Neural progenitor cell (in vitro differentiated cells): ENCODE measurements around the gene ADRB1. TPM values are rescaled to one million over a fixed set of nuclear protein-coding genes. Genes with fewer than 3 reads are reported as not detected.

Source experiments
- DNase-seq: peaks from one replicate; pipeline ENCODE4 v3.0.0-alpha.2; 2016; ENCODE audit warnings: low spot score
- H2AFZ ChIP-seq: fragments of 200-600 bp; sonication (generic); replicated peaks from 2 replicates; pipeline ENCODE4 v1.6.1; 2016; ENCODE audit warnings: antibody characterized with exemption
- H3F3A ChIP-seq: fragments of 200-600 bp; sonication (generic); 2 replicates; pipeline ENCODE4 v1.6.1; 2016; ENCODE audit warnings: antibody characterized with exemption, low read depth
- H3K27ac ChIP-seq: fragments of 200-600 bp; sonication (generic); 2 replicates; pipeline ENCODE4 v1.5.1; 2016; ENCODE audit warnings: mild to moderate bottlenecking
- H3K27me3 ChIP-seq: fragments of 200-600 bp; sonication (generic); 2 replicates; pipeline ENCODE4 v1.6.1; 2016; ENCODE audit warnings: mild to moderate bottlenecking, moderate library complexity
- H3K36me3 ChIP-seq: fragments of 200-600 bp; sonication (generic); 2 replicates; pipeline ENCODE4 v1.5.1; 2016
- H3K4me1 ChIP-seq: fragments of 200-600 bp; sonication (generic); 2 replicates; pipeline ENCODE4 v1.6.1; 2016; ENCODE audit warnings: mixed run types
- H3K4me2 ChIP-seq: fragments of 200-600 bp; sonication (generic); 2 replicates; pipeline ENCODE4 v1.6.1; 2016
- H3K4me3 ChIP-seq: fragments of 200-600 bp; sonication (generic); 2 replicates; pipeline ENCODE4 v1.5.1; 2016
- H3K79me2 ChIP-seq: fragments of 200-600 bp; sonication (generic); 2 replicates; pipeline ENCODE4 v1.6.1; 2016; ENCODE audit warnings: low read depth
- H3K9ac ChIP-seq: fragments of 200-600 bp; sonication (generic); 2 replicates; pipeline ENCODE4 v1.6.1; 2016
- H3K9me3 ChIP-seq: fragments of 200-600 bp; sonication (generic); 2 replicates; pipeline ENCODE4 v1.5.1; 2016; ENCODE audit warnings: low read depth
- H4K20me1 ChIP-seq: fragments of 200-600 bp; sonication (generic); 2 replicates; pipeline ENCODE4 v1.6.1; 2016; ENCODE audit warnings: low read depth
- H3K27ac Mint-ChIP-seq: 3 replicates; pipeline ENCODE4 v1.8.0; 2021; ENCODE audit warnings: mixed read lengths
- H3K27me3 Mint-ChIP-seq: 2 replicates; pipeline ENCODE4 v1.8.0; 2022; ENCODE audit warnings: low read depth, mild to moderate bottlenecking, inconsistent platforms, moderate library complexity, mixed read lengths; ENCODE audit not compliant: insufficient read depth
- H3K36me3 Mint-ChIP-seq: 3 replicates; pipeline ENCODE4 v1.8.0; 2021; ENCODE audit warnings: mixed read lengths
- H3K4me1 Mint-ChIP-seq: 3 replicates; pipeline ENCODE4 v1.8.0; 2021; ENCODE audit warnings: mixed read lengths
- H3K4me3 Mint-ChIP-seq: 3 replicates; pipeline ENCODE4 v1.8.0; 2021; ENCODE audit warnings: mild to moderate bottlenecking, moderate library complexity, mixed read lengths
- H3K9me3 Mint-ChIP-seq: 3 replicates; pipeline ENCODE4 v1.8.0; 2020; ENCODE audit warnings: mixed read lengths
- EZH2 ChIP-seq: fragments of 200-600 bp; sonication (generic); IDR thresholded peaks from 2 replicates; pipeline ENCODE4 v1.6.1; 2017; ENCODE audit warnings: antibody characterized with exemption, mild to moderate bottlenecking, moderate library complexity
- EZH2phosphoT487 ChIP-seq: fragments of 200-600 bp; sonication (generic); IDR thresholded peaks from 2 replicates; pipeline ENCODE4 v1.6.1; 2017; ENCODE audit warnings: antibody characterized with exemption
- total RNA-seq: library from RNA; depleted of rRNA; stranded (reverse); fragments of >200 nt; gene quantifications from 2 replicates; pipeline ENCODE4 v1.2.3, GENCODE V29; 2015; ENCODE audit warnings: low replicate concordance
- TF ChIP-seq, protein P1 (sequence below): fragments of 200-600 bp; sonication (generic); IDR thresholded peaks from 2 replicates; pipeline ENCODE4 v1.5.1; 2017; ENCODE audit warnings: antibody characterized with exemption, mild to moderate bottlenecking

Gene ADRB1
- total RNA-seq, 1 donor from 2014 or later: not detected

DNA sequence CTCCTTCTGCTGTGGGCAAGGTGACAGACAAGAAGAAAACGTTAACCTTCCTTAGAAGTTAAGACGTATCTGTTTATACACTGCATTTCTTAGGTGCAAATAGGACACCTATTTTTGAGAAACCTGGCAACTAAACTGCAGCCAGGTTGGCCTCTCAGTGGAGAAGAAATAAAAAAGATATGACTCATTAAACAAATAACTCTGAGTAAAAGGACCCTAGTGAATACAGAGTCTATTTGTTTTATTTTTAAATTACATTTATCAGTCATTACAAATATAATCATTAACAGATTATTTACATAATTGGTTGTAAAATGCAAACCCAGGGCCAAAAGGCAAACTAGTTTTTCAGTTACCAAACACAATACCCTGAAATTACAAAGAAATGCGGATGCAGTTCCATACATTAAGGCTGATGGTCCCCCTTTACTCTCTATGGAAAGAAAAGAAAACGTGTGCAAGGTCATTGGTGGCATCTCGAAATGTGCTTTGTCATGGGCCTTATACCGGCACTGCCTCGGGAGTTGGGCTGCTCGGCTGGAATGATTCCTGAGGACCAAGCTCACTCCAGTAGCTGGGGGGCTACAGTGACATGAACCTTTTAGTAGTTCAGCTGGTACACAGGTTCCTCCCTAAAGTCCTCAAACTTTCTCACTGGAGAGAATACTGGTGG, 38.4 kb downstream of the ADRB1 start:
- Histone ChIP-seq H3K4me3 (no peak overlapping the region), H2AFZ (no peak overlapping the region), H3K9me3 (no peaks in the 10 kb centered on the region), H3K4me1 (no peaks in the 10 kb centered on the region), H3K4me2 (no peak overlapping the region), H3K27ac (no peak overlapping the region), H3F3A (peaks cover 4% of the 10 kb centered on the region), H3K27me3 (no peaks in the 10 kb centered on the region), H3K36me3 (no peaks in the 10 kb centered on the region), H3K79me2 (no peaks in the 10 kb centered on the region), H3K9ac (no peak overlapping the region), H4K20me1 (no peaks in the 10 kb centered on the region)
- no peak for DNase-seq
- Mint-ChIP-seq H3K27me3 (peaks cover 10% of the 10 kb centered on the region), H3K9me3 (peaks cover 6% of the 10 kb centered on the region), H3K4me1 (peaks cover 11% of the 10 kb centered on the region), H3K27ac (no peak overlapping the region), H3K4me3 (no peak overlapping the region), H3K36me3 (no peaks in the 10 kb centered on the region)
- TF ChIP-seq EZH2phosphoT487: no peak
- no peak for TF ChIP-seq EZH2

DNA sequence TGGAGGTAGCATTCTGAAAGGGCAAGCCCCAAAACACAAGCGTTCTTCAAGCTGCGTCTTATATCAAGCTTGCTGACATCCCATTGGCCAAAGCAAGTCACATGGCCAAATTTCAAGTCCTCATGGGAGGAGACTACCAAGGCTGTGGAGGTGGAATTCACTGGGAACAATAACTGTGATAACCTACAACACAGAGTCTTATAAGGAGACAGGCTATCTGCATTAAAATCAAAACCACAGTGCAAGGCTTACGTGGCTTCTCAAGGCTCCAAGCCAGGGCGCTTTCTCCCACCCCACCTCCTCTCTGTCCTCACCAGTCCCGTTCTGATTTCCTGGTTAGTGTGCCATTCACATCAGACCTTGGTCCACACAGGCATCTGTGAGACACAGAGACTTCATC, 39.4 kb downstream of the ADRB1 start:
- H3K4me1 Mint-ChIP-seq: peaks cover 10% of the 10 kb centered on the region
- H3F3A ChIP-seq: peaks cover 4% of the 10 kb centered on the region
- H3K36me3 Mint-ChIP-seq: no peaks in the 10 kb centered on the region
- no peak for DNase-seq
- peaks cover 10% of the 10 kb centered on the region for H3K27me3 Mint-ChIP-seq
- no peaks in the 10 kb centered on the region for H3K36me3 ChIP-seq
- no peaks in the 10 kb centered on the region for H3K9me3 ChIP-seq
- H3K4me1 ChIP-seq: no peaks in the 10 kb centered on the region
- H3K27ac ChIP-seq: no peak overlapping the region
- H3K4me3 ChIP-seq: no peak overlapping the region
- no peaks in the 10 kb centered on the region for H3K79me2 ChIP-seq
- H3K9me3 Mint-ChIP-seq: peaks cover 5% of the 10 kb centered on the region
- no peak overlapping the region for H3K27ac Mint-ChIP-seq
- no peaks in the 10 kb centered on the region for H4K20me1 ChIP-seq
- TF ChIP-seq, protein P1, sequence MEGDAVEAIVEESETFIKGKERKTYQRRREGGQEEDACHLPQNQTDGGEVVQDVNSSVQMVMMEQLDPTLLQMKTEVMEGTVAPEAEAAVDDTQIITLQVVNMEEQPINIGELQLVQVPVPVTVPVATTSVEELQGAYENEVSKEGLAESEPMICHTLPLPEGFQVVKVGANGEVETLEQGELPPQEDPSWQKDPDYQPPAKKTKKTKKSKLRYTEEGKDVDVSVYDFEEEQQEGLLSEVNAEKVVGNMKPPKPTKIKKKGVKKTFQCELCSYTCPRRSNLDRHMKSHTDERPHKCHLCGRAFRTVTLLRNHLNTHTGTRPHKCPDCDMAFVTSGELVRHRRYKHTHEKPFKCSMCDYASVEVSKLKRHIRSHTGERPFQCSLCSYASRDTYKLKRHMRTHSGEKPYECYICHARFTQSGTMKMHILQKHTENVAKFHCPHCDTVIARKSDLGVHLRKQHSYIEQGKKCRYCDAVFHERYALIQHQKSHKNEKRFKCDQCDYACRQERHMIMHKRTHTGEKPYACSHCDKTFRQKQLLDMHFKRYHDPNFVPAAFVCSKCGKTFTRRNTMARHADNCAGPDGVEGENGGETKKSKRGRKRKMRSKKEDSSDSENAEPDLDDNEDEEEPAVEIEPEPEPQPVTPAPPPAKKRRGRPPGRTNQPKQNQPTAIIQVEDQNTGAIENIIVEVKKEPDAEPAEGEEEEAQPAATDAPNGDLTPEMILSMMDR: no peak
- no peak for TF ChIP-seq EZH2
- TF ChIP-seq EZH2phosphoT487: no peak
- H3K27me3 ChIP-seq: no peaks in the 10 kb centered on the region
- H2AFZ ChIP-seq: peak overlapping the region; percentile 6
- H3K4me3 Mint-ChIP-seq: no peak overlapping the region
- H3K9ac ChIP-seq: no peak overlapping the region
- no peak overlapping the region for H3K4me2 ChIP-seq

DNA sequence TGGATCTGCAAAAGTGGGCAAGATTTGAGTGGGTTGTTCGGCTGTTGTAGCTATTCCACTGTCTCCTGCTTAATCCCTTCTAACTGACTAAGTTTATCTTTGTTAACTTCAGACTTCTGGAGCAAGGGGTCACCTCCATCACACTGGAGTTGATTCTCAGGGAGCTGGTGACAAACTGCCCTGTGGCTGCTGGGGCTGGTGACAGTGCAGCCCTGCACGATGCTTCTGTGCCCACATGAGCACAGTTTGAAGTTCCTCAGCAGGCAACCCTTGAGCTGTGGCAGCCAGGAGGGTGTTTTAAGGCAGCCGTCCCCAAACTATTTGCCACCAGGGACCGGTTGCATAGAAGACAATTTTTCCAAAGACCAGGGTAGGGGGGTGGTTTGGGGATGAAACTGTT, 40.5 kb downstream of the ADRB1 start:
- Histone ChIP-seq H3K9me3 (no peaks in the 10 kb centered on the region), H3K4me3 (no peak overlapping the region), H3K4me2 (no peak overlapping the region), H3K9ac (no peak overlapping the region), H3K79me2 (no peaks in the 10 kb centered on the region), H3F3A (peaks cover 4% of the 10 kb centered on the region), H4K20me1 (no peaks in the 10 kb centered on the region), H3K36me3 (no peaks in the 10 kb centered on the region), H3K4me1 (no peaks in the 10 kb centered on the region), H2AFZ (no peak overlapping the region), H3K27ac (no peak overlapping the region), H3K27me3 (no peaks in the 10 kb centered on the region)
- Mint-ChIP-seq H3K9me3 (peaks cover 4% of the 10 kb centered on the region), H3K27me3 (peaks cover 10% of the 10 kb centered on the region), H3K36me3 (no peaks in the 10 kb centered on the region), H3K4me3 (no peak overlapping the region), H3K27ac (no peak overlapping the region), H3K4me1 (peaks cover 8% of the 10 kb centered on the region)
- TF ChIP-seq EZH2phosphoT487: no peak
- TF ChIP-seq, protein P1: no peak
- TF ChIP-seq EZH2: no peak
- no peak for DNase-seq

DNA sequence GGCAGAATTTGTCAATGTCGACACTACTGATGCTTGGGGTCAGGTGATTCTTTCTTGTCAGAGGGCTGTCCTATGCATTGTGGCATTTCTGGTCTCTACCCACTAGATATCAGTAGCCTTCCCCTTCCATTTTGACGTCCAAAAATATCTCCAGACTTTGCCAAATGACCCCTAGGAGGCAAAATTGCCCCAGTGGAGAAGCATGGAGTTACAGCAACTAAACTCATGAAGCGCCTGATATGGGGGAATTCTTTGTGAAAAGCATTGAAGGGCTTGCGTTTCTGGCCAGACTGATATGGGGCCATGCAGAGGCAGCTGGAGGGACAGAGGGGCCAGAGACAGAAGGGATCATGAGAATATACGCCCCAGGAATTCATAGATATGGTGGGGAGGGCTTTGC, 43.6 kb downstream of the ADRB1 start:
- H3K4me2 ChIP-seq: no peak overlapping the region
- no peaks in the 10 kb centered on the region for H3K4me1 Mint-ChIP-seq
- no peaks in the 10 kb centered on the region for H3K9me3 ChIP-seq
- peaks cover 2% of the 10 kb centered on the region for H3K9me3 Mint-ChIP-seq
- H3K4me3 ChIP-seq: no peak overlapping the region
- peaks cover 4% of the 10 kb centered on the region for H3F3A ChIP-seq
- H3K27ac ChIP-seq: no peak overlapping the region
- no peak overlapping the region for H2AFZ ChIP-seq
- H4K20me1 ChIP-seq: no peaks in the 10 kb centered on the region
- no peaks in the 10 kb centered on the region for H3K36me3 ChIP-seq
- no peaks in the 10 kb centered on the region for H3K79me2 ChIP-seq
- no peaks in the 10 kb centered on the region for H3K36me3 Mint-ChIP-seq
- no peak overlapping the region for H3K4me3 Mint-ChIP-seq
- no peak overlapping the region for H3K9ac ChIP-seq
- no peak for TF ChIP-seq EZH2phosphoT487
- TF ChIP-seq, protein P1: peak; percentile 12
- H3K27me3 Mint-ChIP-seq: peaks cover 7% of the 10 kb centered on the region
- H3K27ac Mint-ChIP-seq: no peak overlapping the region
- H3K27me3 ChIP-seq: no peaks in the 10 kb centered on the region
- DNase-seq: no peak
- no peaks in the 10 kb centered on the region for H3K4me1 ChIP-seq
